K562 (cell line): ENCODE results near the gene DEFB110. TPM values are rescaled to one million over a fixed set of nuclear protein-coding genes. Genes with fewer than 3 reads are reported as not detected.

Experiments
- ARID2 ChIP-seq: fragments of 450-650 bp; IDR thresholded peaks from 2 replicates; pipeline ENCODE4 v1.6.1; 2017; ENCODE audit warnings: antibody characterized with exemption, mild to moderate bottlenecking
- CTBP1 ChIP-seq: fragments of 450-650 bp; IDR thresholded peaks from 2 replicates; pipeline ENCODE4 v1.6.1; 2016; ENCODE audit warnings: borderline replicate concordance
- FOXK2 ChIP-seq, 2 experiments: fragments of 450-650 bp; IDR thresholded peaks in 1 of 2; conservative IDR thresholded peaks in 1 of 2; 2 replicates each; pipeline ENCODE4 v1.6.1; 2016; ENCODE audit warnings: low read depth in 2 of 2, mild to moderate bottlenecking in 1 of 2
- MTA3 ChIP-seq: fragments of 450-650 bp; formaldehyde crosslinking; IDR thresholded peaks from 2 replicates; pipeline ENCODE4 v1.6.1; 2017; ENCODE audit warnings: mild to moderate bottlenecking, borderline replicate concordance
- RCOR1 ChIP-seq, 2 experiments: IDR thresholded peaks; 2 replicates each; pipeline ENCODE4 v1.6.1; 2012; ENCODE audit warnings: low read depth in 2 of 2, low read length in 2 of 2, borderline replicate concordance in 1 of 2, improper control_type of control experiment in 1 of 2
- TEAD4 ChIP-seq, 2 experiments: sonication (generic) in 1 of 2; formaldehyde crosslinking in 1 of 2; IDR thresholded peaks; 2 replicates each; pipeline versions ENCODE4 v1.6.1 to v1.8.0; 2012 to 2022; ENCODE audit warnings: borderline replicate concordance in 1 of 2, inconsistent platforms in 1 of 2, low read length in 1 of 2, mild to moderate bottlenecking in 1 of 2, missing genetic modification reagents in 1 of 2
- TFAP4 ChIP-seq: sonication (generic); formaldehyde crosslinking; IDR thresholded peaks from 2 replicates; pipeline ENCODE4 v1.8.0; 2022; ENCODE audit warnings: missing genetic modification reagents, mild to moderate bottlenecking, moderate library complexity, borderline replicate concordance
- ZBTB12 ChIP-seq: fragments of 250-450 bp; sonication (Bioruptor Pico); IDR thresholded peaks from 2 replicates; pipeline ENCODE4 v1.4.0; 2020
- ZNF24 ChIP-seq: fragments of 450-650 bp; IDR thresholded peaks from 2 replicates; pipeline ENCODE4 v1.6.1; 2016
- polyA plus RNA-seq, 8 experiments: library from polyadenylated mRNA; depleted of rRNA in 4 of 8; stranded (reverse) in 5 of 8; unstranded in 3 of 8; fragments of >200 nt; fragmentation: Nextera tagmentation in 2 of 8; fragmentation: Illumina TruSeq in 1 of 8; extraction: Ambion mirVana in 2 of 8; extraction: Trizol in 1 of 8; gene quantifications; 2 replicates each; pipeline versions ENCODE4 v1.2.1 to v1.2.3, GENCODE V29; 2011 to 2014; ENCODE audit warnings: inconsistent platforms in 1 of 8, missing spikeins in 1 of 8
- total RNA-seq, 7 experiments: library from RNA; depleted of rRNA in 6 of 7; stranded (reverse); fragments of >200 nt in 6 of 7; fragmentation: Illumina TruSeq in 2 of 7; extraction: Trizol in 2 of 7; gene quantifications; 2 replicates each; pipeline versions ENCODE4 v1.2.1 to v1.2.3, GENCODE V29; 2011 to 2021; ENCODE audit warnings: low replicate concordance in 1 of 7
- TF ChIP-seq, protein P1 (sequence below), 3 experiments: IDR thresholded peaks in 2 of 3; conservative IDR thresholded peaks in 1 of 3; 2 replicates each; pipeline ENCODE4 v1.5.1; 2011 to 2012; ENCODE audit warnings: low read length in 3 of 3, mild to moderate bottlenecking in 3 of 3, control low read depth in 2 of 3, improper control_type of control experiment in 1 of 3, inconsistent platforms in 1 of 3, low read depth in 1 of 3, mixed read lengths in 1 of 3, moderate library complexity in 1 of 3; ENCODE audit not compliant: insufficient read depth in 2 of 3
- TF ChIP-seq, protein P2 (sequence below), 2 experiments: fragments of 450-650 bp; formaldehyde crosslinking in 1 of 2; IDR thresholded peaks; 2 replicates each; pipeline versions ENCODE4 v1.4.0 to v1.6.1; 2014 to 2020; ENCODE audit warnings: mild to moderate bottlenecking in 2 of 2, borderline replicate concordance in 1 of 2, low read depth in 1 of 2

Gene DEFB110
- total and polyA plus RNA-seq, 9 of the 15 experiments (the other 6 are each of a cell fraction or from before 2014, with no cell fraction given) = not detected

GRCh38 chr6:50030777-50031562, 9.2 kb upstream of the DEFB110 start (continued):
- TF ChIP-seq TFAP4 (CRISPR knock-in tag) = peak; percentile 7; the same call in 1 of the 2 replicates
- TF ChIP-seq, protein P1, sequence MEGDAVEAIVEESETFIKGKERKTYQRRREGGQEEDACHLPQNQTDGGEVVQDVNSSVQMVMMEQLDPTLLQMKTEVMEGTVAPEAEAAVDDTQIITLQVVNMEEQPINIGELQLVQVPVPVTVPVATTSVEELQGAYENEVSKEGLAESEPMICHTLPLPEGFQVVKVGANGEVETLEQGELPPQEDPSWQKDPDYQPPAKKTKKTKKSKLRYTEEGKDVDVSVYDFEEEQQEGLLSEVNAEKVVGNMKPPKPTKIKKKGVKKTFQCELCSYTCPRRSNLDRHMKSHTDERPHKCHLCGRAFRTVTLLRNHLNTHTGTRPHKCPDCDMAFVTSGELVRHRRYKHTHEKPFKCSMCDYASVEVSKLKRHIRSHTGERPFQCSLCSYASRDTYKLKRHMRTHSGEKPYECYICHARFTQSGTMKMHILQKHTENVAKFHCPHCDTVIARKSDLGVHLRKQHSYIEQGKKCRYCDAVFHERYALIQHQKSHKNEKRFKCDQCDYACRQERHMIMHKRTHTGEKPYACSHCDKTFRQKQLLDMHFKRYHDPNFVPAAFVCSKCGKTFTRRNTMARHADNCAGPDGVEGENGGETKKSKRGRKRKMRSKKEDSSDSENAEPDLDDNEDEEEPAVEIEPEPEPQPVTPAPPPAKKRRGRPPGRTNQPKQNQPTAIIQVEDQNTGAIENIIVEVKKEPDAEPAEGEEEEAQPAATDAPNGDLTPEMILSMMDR (IDR thresholded peaks at IDR 0.05 in 2 of 3, conservative IDR thresholded peaks at IDR 0.05 in 1 of 3; ENCODE audit: insufficient read depth in 2 of 3, low read depth in 1 of 3, low read length in 3 of 3) = peak; percentile 62 to 86 (median 74)
- 0 out of 2 replicates have a peak, but pooled peaks have one; percentile 6 for TF ChIP-seq TEAD4 (IDR thresholded peaks at IDR 0.05; ENCODE audit: low read length)
- TF ChIP-seq TEAD4 (CRISPR knock-in tag; IDR thresholded peaks at IDR 0.05; ENCODE audit: borderline replicate concordance) = no peak
- TF ChIP-seq, protein P2, sequence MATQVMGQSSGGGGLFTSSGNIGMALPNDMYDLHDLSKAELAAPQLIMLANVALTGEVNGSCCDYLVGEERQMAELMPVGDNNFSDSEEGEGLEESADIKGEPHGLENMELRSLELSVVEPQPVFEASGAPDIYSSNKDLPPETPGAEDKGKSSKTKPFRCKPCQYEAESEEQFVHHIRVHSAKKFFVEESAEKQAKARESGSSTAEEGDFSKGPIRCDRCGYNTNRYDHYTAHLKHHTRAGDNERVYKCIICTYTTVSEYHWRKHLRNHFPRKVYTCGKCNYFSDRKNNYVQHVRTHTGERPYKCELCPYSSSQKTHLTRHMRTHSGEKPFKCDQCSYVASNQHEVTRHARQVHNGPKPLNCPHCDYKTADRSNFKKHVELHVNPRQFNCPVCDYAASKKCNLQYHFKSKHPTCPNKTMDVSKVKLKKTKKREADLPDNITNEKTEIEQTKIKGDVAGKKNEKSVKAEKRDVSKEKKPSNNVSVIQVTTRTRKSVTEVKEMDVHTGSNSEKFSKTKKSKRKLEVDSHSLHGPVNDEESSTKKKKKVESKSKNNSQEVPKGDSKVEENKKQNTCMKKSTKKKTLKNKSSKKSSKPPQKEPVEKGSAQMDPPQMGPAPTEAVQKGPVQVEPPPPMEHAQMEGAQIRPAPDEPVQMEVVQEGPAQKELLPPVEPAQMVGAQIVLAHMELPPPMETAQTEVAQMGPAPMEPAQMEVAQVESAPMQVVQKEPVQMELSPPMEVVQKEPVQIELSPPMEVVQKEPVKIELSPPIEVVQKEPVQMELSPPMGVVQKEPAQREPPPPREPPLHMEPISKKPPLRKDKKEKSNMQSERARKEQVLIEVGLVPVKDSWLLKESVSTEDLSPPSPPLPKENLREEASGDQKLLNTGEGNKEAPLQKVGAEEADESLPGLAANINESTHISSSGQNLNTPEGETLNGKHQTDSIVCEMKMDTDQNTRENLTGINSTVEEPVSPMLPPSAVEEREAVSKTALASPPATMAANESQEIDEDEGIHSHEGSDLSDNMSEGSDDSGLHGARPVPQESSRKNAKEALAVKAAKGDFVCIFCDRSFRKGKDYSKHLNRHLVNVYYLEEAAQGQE (IDR thresholded peaks at IDR 0.05; ENCODE audit: borderline replicate concordance) = peak; percentile 79
- TF ChIP-seq, protein P2 (CRISPR knock-in tag; IDR thresholded peaks at IDR 0.05; ENCODE audit: low read depth) = no peak
- no peak for TF ChIP-seq ZBTB12 (CRISPR knock-in tag)
- peak; percentile 57 to 68; a peak in 3 of 4 replicates for TF ChIP-seq FOXK2 (conservative IDR thresholded peaks at IDR 0.05 in 1 of 2, IDR thresholded peaks at IDR 0.05 in 1 of 2; ENCODE audit: low read depth in 2 of 2)
- 0 out of 2 replicates have a peak, but pooled peaks have one; percentile 24 for TF ChIP-seq ARID2
- TF ChIP-seq RCOR1 (IDR thresholded peaks at IDR 0.05; ENCODE audit: borderline replicate concordance in 1 of 2, low read depth in 2 of 2, low read length in 2 of 2) = 0 out of 4 replicates have a peak, but pooled peaks of 1 of the 2 experiments have one; percentile 43
- peak; percentile 87 for TF ChIP-seq CTBP1
- TF ChIP-seq MTA3 = 0 out of 2 replicates have a peak, but pooled peaks have one; percentile 48
- TF ChIP-seq ZNF24 = peak; percentile 27; the same call in 1 of the 2 replicates
